SK-MEL-5 (cell line): ENCODE results near the gene MCM9. TPM values are rescaled to one million over a fixed set of nuclear protein-coding genes. Genes with fewer than 3 reads are reported as not detected.

Experiments
- DNase-seq: peaks from one replicate; pipeline ENCODE4 v3.0.0-alpha.2; 2016; ENCODE audit warnings: low read depth, low spot score
- in situ Hi-C: cut with HindIII; loops from 2 replicates; pipeline ENCODE4 v1.10.0; 2016; ENCODE audit warnings: low sequenced_read_pairs, high pct_unique_total_duplicates, low pct_unique_long_range_greater_than_20kb
- total RNA-seq: library from RNA; depleted of rRNA; stranded (reverse); fragments of >200 nt; shearing (Covaris generic); gene quantifications from 2 replicates; pipeline ENCODE4 v1.2.3, GENCODE V29; 2014

MCM9 gene
- total RNA-seq, 1 experiment from 2014 or later, result 15.8 TPM

DNA sequence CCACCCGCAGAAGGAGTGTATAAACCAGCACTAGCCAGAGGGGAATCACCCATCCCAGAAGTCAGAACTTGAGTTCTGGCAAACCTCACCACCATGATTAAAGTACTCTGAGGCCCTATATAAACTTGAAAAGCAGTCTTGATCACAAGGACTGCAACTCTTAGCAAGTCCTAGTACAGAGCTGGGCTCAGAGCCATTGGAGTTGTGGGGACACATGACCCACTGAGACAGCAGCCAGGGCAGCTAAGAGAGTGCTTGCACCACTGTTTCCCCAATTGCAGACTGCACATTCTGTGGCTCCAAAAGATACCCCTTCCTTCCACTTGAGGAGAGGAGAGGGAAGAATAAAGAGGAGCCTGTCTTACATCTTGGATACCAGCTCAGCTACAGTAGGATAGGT is 4.7 kb upstream of the MCM9 start:
- DNase-seq, result no peak
- in situ Hi-C loops, result no loop called here

DNA sequence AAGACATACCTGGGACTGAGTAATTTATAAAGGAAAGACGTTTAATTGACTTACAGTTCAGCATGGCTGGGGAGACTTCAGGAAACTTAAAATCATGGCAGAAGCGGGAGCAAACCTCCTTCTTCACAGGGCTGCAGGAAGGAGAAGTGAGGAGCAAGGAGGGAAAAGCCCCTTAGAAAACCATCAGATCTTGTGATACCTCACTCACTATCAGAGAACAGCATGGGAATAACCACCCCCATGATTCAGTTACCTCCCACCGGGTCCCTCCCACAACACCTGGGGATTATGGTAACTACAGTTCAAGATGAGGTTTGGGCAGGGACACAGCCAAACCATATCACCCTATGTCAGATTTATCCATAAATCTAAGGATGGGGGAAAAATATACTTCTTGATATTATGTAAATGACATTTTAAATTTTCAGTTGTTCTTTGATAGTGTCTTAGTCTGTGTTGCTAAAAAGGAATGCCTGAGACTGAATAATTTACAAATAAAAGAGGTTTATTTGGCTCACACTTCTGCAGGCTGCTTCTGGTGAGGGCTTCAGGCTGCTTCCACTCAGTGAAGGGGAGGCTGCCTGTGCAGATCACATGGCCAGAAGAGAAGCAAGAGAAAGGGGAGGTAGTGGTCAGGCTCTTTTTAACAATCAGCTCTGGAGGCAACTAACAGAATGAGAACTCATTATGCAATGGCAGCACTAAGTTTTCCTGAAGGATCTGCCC is 1.2 kb upstream of the MCM9 start:
- DNase-seq, result no peak
- in situ Hi-C loops, result no loop called here

DNA sequence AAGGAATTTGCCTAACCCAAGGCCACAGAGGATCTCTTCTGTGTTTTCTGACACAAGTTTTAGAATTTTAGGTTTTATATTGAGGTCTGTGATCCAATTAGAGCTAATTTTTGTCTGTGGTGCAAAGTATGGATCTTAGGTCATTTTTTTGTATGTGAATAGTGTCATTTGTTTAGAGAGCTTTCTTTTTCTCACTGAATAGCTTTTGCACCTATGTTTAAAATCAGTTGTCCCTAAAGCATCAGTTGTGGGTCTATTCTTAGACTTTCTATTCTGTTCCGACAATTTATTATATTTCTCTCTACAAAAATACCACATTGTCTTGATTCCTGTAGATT is 341 bp upstream of the MCM9 start:
- in situ Hi-C loops, result no loop called here
- no peak for DNase-seq

DNA sequence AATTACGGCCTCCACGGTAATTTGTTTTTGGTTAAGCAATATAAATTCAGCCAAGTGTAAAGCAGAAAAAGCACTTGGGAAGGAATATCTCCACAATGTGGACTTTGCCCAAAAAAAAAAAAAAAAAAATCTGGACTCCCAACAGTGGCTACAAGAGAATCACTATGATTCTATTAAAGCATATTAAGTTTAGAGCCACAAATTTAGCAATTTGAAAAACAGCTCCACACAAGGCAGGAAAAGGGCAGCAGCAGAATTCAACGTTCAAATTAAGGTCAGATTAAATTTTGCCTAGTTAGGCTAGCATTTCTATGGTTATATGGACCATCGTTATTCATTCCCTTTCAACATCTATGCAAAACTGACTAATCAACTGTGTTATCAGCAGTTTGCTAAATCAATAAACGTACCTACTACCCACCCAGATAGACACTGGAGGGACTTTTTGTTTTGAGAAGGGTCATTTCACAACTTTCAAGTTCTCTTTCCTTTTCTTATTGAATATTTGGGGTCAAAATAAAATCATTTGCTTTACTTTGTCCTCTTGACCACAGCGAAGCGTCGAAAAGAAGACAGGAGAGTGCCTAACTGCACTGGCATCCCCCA is 1.0 kb downstream of the MCM9 start:
- no peak for DNase-seq
- in situ Hi-C loops, result no loop called here

DNA sequence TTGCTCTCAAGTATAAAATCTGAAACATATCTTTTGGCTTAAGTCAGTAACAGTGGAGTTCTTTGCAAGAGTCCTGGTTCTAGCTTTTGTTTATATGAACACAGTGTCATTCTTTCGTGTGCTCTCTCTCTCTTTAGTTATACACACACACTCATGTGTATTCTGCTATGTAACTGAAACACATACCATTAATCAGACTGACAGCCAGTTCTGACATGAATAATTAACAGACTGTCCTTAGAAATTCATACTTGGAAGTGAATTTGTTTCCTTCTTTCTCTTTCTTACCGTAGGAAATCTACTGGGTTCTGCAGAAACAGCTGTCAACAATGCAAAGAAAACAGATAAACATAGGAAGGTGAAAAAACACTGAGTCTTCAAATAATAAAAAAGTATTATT is 2.5 kb downstream of the MCM9 start:
- DNase-seq, result no peak
- in situ Hi-C loops, result no loop called here

DNA sequence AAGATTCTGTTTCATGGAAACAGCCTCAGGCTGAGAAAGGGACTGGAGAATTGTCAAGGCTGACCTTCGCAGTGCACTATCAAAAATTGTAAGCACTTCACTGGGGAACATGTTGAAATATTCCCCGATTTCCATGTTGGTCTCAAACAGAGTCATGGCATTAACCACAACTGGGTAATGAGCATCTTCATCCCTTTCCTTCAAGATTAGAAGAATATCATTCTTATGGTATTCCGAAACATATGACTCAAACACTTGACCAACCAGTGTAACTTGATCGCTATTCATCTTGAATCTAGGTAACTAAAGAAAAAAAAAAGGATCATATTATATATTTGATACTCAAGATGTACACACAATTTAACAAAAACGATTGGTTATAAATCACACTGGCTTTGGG is 3.5 kb downstream of the MCM9 start:
- no peak for DNase-seq
- in situ Hi-C loops, result no loop called here

DNA sequence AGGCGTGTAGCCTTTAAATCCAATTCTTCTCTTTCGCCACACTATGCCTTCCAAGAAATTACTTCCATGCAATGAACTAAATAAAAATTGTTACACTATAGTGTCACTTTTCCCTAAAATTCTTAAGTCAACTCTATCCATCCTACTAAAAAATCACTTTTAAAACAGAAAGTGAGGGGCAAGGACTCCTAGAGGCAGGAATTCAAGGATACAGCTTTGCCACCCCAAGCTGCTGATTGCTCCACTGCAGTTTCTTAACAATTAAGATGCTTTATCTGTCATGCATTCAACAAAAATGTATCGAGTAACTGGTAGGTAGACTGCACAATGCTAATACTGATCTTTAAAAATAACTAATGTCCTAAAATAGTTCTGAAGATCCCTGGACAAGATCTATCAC is 4.3 kb downstream of the MCM9 start:
- in situ Hi-C loops, result no loop called here

DNA sequence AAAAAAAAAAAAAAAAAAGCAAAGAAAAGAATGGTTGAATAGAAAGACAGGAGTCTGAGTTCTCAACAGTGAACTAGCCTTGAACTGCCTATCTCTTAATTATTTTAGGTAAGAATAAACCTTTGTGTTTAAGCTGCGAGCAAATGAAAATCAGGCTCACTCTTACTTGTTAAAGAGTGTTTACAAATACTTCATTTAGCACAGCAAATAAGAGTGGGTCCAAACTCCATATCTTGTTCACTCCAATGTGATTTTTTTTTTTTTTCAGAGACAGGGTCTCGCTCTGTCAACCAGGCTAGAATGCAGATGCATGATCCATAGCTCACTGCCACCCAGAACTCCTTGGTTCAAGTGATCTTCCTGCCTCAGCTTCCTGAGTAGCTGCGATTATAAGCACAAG is 11.9 kb downstream of the MCM9 start:
- in situ Hi-C loops, result no loop called here
- no peak for DNase-seq

More for the DNA sequence above, 4.3 kb downstream of the MCM9 start:
- no peak for DNase-seq

DNA sequence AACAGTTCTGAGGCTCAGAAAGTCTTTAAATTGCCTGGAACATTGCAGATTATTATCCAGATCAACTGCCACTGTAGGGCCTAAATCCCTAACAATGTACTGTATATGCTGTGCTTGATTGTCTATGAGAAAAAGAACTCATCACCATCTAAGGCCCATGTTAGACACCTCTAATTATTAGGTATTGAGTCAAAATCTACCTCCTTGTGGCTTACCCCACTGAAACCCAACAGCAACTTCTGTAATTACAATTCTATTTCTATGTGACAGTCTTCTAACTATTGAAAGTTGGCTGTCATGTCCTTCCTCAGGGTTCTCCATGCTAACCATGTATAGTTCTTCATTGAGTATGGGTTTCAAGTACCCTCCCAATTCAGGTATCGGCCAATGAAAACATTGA is 13.9 kb downstream of the MCM9 start:
- no peak for DNase-seq
- in situ Hi-C loops, result no loop called here

DNA sequence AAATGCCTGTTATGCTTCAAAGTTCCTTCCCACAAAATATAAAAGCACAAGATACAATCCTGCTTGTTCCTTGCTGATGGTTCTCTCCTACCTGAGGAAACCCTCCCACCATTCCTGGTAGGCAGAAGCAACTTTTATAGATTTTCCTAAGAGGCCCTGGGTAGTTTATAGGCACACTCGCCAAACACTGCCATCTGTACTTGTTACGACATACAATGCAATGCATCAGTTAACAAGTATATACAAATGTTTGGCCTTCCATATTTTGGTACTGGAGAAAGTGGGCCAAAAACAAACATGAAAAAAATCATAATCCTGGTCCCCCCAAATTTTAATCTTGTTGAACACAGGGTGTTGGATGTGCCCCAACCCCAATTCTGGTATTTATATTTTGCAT is 16.6 kb downstream of the MCM9 start:
- in situ Hi-C loops, result no loop called here
- no peak for DNase-seq

DNA sequence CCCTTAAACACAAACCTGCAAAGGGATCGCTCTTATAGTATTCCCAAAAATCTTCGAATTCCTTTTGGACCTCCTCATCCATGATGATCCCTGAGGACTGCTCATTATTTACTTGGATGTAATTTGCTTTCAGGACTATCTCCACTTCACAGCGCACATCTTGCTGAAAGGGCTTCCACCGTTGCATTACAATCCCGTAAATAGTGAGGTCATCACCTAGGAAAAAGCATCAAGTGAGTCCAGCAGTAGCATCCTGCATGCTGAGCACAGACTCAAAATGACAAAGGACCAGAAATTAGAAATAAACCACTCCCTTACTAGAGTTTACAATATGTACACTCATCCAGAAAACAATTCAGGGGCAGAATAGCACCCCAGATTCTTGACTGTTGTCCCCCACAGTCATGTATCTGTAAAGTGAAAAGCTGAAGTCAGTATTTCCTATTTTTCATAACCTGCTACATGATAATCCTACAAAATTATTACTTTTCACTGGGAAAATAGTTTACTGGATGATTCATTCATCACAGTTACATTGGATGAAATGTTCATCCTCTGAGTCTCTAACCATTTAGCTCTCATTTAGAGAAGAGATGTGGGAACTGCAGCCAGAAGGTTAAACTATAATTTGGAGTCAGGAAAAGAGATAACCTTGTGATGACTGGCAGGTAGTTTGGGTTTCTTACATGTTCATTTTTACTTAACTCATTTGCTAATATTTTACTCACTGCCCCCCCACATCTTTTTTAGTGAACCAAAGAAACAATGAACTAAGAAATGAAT is 17.2 kb downstream of the MCM9 start:
- in situ Hi-C loops, result no loop called here

DNA sequence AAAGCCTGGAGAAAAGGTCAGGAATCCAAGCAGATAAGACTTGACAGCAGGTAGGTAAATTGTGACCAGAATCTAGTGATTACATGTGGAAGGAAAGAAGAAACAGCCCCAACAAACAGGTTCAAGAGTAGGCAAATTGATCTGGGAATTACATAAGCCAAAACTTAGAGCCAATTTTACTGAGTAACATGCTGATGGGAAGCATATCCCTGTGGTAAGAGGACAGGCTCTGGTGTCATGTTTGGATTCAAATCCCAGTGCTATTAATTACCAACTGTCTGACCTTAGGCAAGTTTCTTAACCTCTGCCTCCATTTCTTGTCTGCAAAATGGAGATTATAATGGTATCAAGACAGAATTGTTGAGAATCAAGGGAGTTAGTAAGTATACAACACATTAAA is 20.4 kb downstream of the MCM9 start:
- in situ Hi-C loops, result no loop called here
- no peak for DNase-seq

More for the DNA sequence above, 17.2 kb downstream of the MCM9 start:
- no peak for DNase-seq

DNA sequence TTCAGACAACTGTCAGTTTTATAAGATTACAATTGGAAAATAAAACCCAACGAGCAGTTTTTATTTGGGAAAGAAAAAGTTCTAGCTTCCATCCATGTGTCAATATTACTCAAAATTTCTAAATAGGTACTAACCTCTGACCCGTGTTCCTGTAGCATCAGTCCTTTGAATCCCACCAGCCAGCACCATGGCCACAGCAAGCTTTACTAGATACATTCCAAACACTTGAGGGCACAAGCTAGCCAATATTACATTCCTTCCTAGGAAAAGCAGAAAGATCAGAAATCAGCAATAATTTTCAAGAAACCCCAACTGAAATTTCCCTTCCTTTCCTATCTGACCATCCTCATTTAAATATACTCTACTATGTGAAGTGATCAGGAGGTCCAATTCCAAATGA is 21.8 kb downstream of the MCM9 start:
- in situ Hi-C loops, result no loop called here
- DNase-seq, result no peak

DNA sequence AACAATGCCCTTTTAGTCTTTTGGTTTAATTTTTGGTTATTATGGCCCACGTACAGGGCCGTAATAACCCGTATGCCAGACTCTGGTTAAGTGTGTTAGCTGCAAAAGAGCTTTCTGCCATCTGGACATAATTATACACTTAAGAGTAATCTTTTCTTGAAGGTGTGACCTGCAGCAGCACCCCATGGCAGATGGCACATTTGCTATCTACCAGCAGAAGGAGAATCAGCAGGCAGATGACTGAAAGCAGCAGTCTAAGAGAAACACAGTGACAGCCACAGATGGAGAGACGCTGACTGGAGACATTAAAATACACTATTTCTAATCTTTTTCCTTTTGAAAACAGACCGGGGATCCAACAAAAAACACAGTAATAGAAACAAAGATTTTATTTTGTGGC is 22.3 kb downstream of the MCM9 start:
- no peak for DNase-seq
- in situ Hi-C loops, result no loop called here

DNA sequence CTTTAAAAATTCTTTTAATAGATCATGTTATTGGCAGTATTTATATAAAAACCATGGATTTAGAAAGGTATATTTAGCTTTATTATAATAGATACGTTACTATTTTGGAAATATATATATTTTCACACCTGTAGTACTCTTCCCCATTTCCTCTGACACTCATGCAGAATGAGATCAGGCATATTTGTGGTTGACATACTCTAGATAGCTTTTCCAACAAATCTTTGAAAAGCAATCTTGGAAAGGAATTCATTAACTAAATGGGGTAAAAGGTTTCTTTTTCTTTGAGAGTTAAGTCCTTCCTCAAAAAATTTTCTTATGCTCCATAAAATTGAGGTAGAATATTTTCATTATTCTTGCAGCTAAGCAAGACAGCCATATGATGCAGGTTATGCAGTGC is 26.5 kb downstream of the MCM9 start:
- in situ Hi-C loops, result no loop called here
- DNase-seq, result no peak

DNA sequence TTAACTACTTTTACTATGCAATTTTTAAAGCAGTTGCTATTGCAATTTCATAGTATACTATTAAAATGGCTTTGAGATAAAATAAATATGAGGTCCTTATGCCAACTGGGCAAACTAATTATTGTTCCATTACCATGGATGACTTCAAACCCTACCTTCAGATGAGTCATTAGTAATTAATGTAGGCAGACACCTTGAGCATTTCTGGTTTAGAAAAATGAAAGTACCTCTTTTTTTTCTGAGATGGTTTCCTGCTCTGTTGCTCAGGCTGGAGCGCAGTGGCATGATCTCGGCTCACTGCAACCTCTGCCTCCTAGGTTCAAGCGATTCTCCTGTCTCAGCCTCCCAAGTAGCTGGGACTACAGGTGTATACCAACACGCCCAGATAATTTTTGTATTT is 29.1 kb downstream of the MCM9 start:
- no peak for DNase-seq
- in situ Hi-C loops, result no loop called here

DNA sequence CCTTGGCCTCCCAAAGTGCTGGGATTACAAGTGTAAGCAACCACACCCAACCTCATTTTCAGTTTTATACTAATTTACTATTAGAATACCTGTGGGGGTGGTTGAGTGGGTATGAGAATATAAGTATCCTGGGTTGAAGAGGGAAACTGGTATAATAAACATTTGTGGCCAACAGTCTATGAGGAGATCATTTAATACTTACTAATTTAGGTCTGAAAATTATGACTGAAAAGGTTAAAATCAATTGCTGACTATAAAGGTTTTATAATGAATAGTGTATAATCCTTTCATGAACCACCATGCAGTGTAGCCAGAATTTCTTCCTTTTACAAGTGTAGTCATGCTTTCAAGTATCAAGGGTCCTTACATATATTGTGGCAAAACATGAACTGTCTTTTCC is 29.9 kb downstream of the MCM9 start:
- DNase-seq, result no peak
- in situ Hi-C loops, result no loop called here

DNA sequence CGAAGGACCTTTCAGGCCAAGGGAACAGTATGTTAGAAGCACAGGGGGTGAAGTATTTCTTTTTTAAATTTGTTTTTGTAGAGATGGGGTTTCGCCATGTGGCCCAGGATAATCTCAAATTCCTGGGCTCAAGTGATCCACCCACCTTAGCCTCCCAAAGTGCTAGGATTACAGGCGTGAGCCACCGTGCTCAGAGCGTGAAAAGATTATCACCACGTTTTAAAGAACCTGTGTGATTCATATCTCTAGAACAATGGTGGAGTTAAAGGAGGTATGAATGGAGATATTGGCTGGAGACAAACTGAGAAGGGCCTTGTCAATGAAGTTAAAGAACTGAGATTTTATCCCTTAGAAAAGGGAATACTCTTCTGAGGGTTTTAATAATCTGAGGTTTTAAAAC is 31.3 kb downstream of the MCM9 start:
- in situ Hi-C loops, result no loop called here

DNA sequence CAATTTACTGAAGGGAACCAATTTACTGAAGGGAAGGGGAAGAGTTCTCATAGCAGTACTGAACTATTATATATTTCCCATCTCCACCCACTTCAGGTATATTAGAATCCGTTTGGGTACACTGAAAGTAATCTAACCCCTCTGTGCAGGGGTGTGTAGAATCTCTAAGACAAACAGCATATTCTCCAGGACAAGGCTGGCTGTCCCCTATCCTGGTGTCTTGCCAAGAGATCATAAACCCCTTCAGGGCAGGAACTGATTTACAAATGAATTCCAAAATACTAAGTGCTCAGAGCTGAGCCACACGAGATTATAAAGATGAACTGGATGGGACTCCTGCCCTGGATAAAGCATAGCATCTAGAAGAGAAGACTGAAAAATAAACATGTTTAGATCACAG is 31.8 kb downstream of the MCM9 start:
- DNase-seq, result no peak
- in situ Hi-C loops, result no loop called here

More for the DNA sequence above, 31.3 kb downstream of the MCM9 start:
- no peak for DNase-seq
